OCI-LY7 (cell line): ENCODE data around the gene HEATR3. TPM values are rescaled to one million over a fixed set of nuclear protein-coding genes. Genes with fewer than 3 reads are reported as not detected.

Source experiments
- BruUV-seq: library from RNA; stranded (reverse); fragments of 400-500 nt; replicated peaks from 2 replicates; lab custom pipeline; 2021; lab: Mats Ljungman, UMichigan
- CTCF ChIA-PET: fragments of 300-600 bp; sonication (Branson Sonifier 250); formaldehyde crosslinking; loops from one replicate; lab custom pipeline; 2022; ENCODE audit warnings: antibody characterized with exemption; ENCODE audit not compliant: unreplicated experiment; lab: Charles Lee
- POLR2A ChIA-PET: fragments of 300-600 bp; sonication (Branson Sonifier 250); formaldehyde crosslinking; loops from one replicate; lab custom pipeline; 2022; ENCODE audit warnings: antibody characterized with exemption; lab: Charles Lee
- DNase-seq: peaks from one replicate; pipeline ENCODE4 v3.0.0-alpha.2; 2015; ENCODE audit warnings: low spot score
- H2AFZ ChIP-seq: fragments of 200-600 bp; sonication (generic), shearing (Covaris generic); 2 replicates; pipeline ENCODE4 v1.6.1; 2014; ENCODE audit warnings: mild to moderate bottlenecking, antibody characterized with exemption, low read length, moderate library complexity
- H3K27ac ChIP-seq: fragments of 200-600 bp; sonication (generic); 2 replicates; pipeline ENCODE4 v1.5.1; 2014; ENCODE audit warnings: mixed run types, low read depth, mild to moderate bottlenecking, moderate library complexity, low read length, inconsistent platforms; ENCODE audit not compliant: poor library complexity, severe bottlenecking
- H3K36me3 ChIP-seq: fragments of 200-600 bp; sonication (generic); 2 replicates; pipeline ENCODE4 v1.6.1; 2014; ENCODE audit warnings: mild to moderate bottlenecking, antibody characterized with exemption, low read length, moderate library complexity, mixed read lengths; ENCODE audit not compliant: insufficient read depth
- H3K4me1 ChIP-seq: fragments of 200-600 bp; sonication (generic); 2 replicates; pipeline ENCODE4 v1.5.1; 2014; ENCODE audit warnings: mild to moderate bottlenecking, low read length; ENCODE audit not compliant: insufficient read depth, poor library complexity, severe bottlenecking
- H3K4me2 ChIP-seq: fragments of 200-600 bp; sonication (generic); 2 replicates; pipeline ENCODE4 v1.6.1; 2014; ENCODE audit warnings: mild to moderate bottlenecking, low read length
- H3K4me3 ChIP-seq: fragments of 200-600 bp; sonication (generic); 2 replicates; pipeline ENCODE4 v1.5.1; 2014; ENCODE audit warnings: mild to moderate bottlenecking, low read depth, low read length; ENCODE audit not compliant: poor library complexity, severe bottlenecking
- H3K79me2 ChIP-seq: fragments of 200-600 bp; sonication (generic); 2 replicates; pipeline ENCODE4 v1.6.1; 2016; ENCODE audit warnings: low read depth, mild to moderate bottlenecking, low read length, moderate library complexity, mixed read lengths; ENCODE audit not compliant: insufficient read depth
- H3K9me2 ChIP-seq: fragments of 200-600 bp; sonication (generic); 2 replicates; pipeline ENCODE4 v1.6.1; 2016; ENCODE audit warnings: mild to moderate bottlenecking, low read length, mixed read lengths; ENCODE audit not compliant: insufficient read depth
- H3K9me3 ChIP-seq: fragments of 200-600 bp; sonication (generic); 2 replicates; pipeline ENCODE4 v1.6.1; 2014; ENCODE audit warnings: mild to moderate bottlenecking, mixed run types, low read length, mixed read lengths
- H4K20me1 ChIP-seq: fragments of 200-600 bp; sonication (generic); 2 replicates; pipeline ENCODE4 v1.6.1; 2014; ENCODE audit warnings: mild to moderate bottlenecking, antibody characterized with exemption, low read length, moderate library complexity, mixed read lengths; ENCODE audit not compliant: insufficient read depth
- EZH2phosphoT487 ChIP-seq: fragments of 200-600 bp; sonication (generic); IDR thresholded peaks from 2 replicates; pipeline ENCODE4 v1.6.1; 2018; ENCODE audit warnings: low read depth, borderline replicate concordance, mild to moderate bottlenecking, mixed run types, antibody characterized with exemption, low read length, moderate library complexity, mixed read lengths
- intact Hi-C: fragments of 100-400 bp; cut with micrococcal nuclease; formaldehyde crosslinking; loops from one replicate; pipeline ENCODE4 v1.10.0; 2022; ENCODE audit not compliant: unreplicated experiment
- total RNA-seq, 2 experiments: library from RNA; depleted of rRNA in 1 of 2; stranded (reverse); fragments of >200 nt in 1 of 2; shearing (Covaris generic) in 1 of 2; gene quantifications; 2 replicates each; pipeline ENCODE4 v1.2.3, GENCODE V29; 2014 to 2022
- TF ChIP-seq, protein P1 (sequence below): fragments of 200-600 bp; sonication (generic); conservative IDR thresholded peaks from 2 replicates; pipeline ENCODE4 v1.5.1; 2014; ENCODE audit warnings: mild to moderate bottlenecking, antibody characterized with exemption, low read length, moderate library complexity, mixed read lengths

HEATR3 gene
- total RNA-seq, 2 experiments from 2014 or later, result 34.2 to 50.6 TPM

DNA sequence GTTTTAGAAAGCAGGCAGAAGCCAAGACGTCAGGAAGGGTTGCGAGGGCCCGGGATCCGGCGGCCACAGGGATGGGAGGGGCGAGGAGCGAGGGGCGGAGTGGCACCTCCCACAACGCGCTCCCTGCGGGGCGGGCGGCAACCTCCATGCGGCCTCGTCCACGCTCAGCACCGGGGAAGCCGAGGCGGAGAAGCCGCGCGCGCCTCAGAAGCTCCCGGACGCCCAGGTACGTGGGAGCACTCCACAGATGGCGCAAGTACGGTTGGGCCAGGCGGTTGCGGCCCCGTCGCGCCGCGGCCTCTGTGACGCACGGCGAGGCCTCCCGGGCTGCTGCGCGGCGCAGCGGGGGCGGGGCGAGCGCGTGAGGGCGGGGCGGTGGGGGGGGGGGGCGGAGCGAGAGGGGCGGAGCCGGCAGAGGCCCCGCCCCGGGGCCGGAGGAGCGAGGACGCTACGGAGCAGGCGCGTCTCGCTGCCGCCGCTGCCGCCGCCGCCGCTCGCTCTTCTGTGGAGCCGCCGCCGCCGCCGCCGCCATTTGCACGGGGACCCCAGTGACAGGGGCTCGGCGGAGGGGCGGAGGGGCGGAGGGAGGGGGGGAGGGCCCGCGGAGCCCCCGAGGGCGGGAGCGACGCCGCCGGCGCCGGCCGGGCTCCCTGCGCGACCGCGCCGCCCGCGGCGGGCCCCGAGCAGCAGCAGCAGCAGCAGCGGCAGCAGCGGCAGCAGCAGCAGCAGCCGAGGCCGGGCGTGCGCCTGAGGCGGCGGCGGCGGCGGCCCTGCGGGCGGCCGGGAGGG, 87.2 kb downstream of the HEATR3 start, which contains the start of gene TENT4B:
TSS of gene TENT4B (plus strand) at position 500 of the 789 bp plus-strand sequence. CDS start 316 bp downstream, outside the sequence.
- peaks cover 27% of the 10 kb centered on the region for H3K4me1 ChIP-seq
- H3K9me2 ChIP-seq, result no peaks in the 10 kb centered on the region
- no peak for TF ChIP-seq EZH2phosphoT487
- H3K79me2 ChIP-seq, result peaks cover 34% of the 10 kb centered on the region; the same call in 1 of the 2 replicates
- intact Hi-C loops, result loop anchor here (2.0 to 5.0 kb wide), 4 partner anchors 59 to 214 kb away; partner anchors contain the start of genes BRD7 and CNEP1R1
- no peaks in the 10 kb centered on the region for H3K36me3 ChIP-seq
- H2AFZ ChIP-seq, result peak within 1 kb of the TSS; percentile 93
- no TSS peak for BruUV-seq
- H3K27ac ChIP-seq, result peak within 1 kb of the TSS; percentile 73
- ChIA-PET CTCF (no interaction called here), POLR2A (interaction anchor here (1.3 to 1.8 kb wide), 2 partner anchors 12 to 86 kb away, joined by 6 read pairs; partner anchors contain the start of gene HEATR3)
- H4K20me1 ChIP-seq, result peaks cover 9% of the 10 kb centered on the region; the same call in 1 of the 2 replicates
- DNase-seq, result peak; percentile 83
- H3K9me3 ChIP-seq, result no peaks in the 10 kb centered on the region
- H3K4me3 ChIP-seq, result peak within 1 kb of the TSS; percentile 95
- H3K4me2 ChIP-seq, result peak within 1 kb of the TSS; percentile 91

DNA sequence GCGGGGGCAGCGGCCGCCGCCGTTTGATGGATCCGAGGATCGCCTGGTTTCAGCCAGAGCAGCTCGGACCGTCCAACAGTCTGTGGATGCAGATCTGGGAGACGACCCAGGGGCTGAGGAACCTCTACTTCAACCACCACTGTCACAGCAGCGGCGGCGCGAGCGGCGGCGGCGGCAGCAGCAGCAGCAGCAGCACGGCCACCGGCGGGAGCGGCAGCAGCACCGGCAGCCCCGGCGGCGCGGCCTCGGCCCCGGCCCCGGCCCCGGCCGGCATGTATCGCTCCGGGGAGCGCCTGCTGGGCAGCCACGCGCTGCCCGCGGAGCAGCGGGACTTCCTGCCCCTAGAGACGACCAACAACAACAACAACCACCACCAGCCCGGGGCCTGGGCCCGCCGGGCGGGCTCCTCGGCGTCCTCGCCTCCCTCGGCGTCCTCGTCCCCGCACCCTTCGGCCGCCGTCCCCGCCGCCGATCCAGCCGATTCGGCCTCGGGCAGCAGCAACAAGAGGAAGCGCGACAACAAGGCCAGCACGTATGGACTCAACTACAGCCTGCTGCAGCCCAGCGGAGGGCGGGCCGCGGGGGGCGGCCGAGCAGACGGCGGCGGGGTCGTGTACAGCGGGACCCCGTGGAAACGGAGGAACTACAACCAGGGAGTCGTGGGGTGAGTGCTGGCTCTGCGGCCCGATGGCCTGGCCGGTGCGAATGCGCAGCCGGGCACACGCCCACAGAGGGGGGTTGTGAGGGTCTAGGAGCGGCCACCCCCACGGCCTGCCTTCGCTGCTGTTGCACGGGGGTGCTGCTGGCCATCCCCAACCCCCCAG, 88.0 kb downstream of the HEATR3 start:
- BruUV-seq, result no TSS peak
- intact Hi-C loops, result loop anchor here (2.0 to 5.0 kb wide), 4 partner anchors 58 to 213 kb away; partner anchors contain the start of genes BRD7 and CNEP1R1
- DNase-seq, result no peak

More for the DNA sequence above, 88.0 kb downstream of the HEATR3 start:
- no peaks in the 10 kb centered on the region for H3K9me2 ChIP-seq
- no peaks in the 10 kb centered on the region for H3K36me3 ChIP-seq
- peak overlapping the region; percentile 95 for H3K4me3 ChIP-seq
- TF ChIP-seq, protein P1, sequence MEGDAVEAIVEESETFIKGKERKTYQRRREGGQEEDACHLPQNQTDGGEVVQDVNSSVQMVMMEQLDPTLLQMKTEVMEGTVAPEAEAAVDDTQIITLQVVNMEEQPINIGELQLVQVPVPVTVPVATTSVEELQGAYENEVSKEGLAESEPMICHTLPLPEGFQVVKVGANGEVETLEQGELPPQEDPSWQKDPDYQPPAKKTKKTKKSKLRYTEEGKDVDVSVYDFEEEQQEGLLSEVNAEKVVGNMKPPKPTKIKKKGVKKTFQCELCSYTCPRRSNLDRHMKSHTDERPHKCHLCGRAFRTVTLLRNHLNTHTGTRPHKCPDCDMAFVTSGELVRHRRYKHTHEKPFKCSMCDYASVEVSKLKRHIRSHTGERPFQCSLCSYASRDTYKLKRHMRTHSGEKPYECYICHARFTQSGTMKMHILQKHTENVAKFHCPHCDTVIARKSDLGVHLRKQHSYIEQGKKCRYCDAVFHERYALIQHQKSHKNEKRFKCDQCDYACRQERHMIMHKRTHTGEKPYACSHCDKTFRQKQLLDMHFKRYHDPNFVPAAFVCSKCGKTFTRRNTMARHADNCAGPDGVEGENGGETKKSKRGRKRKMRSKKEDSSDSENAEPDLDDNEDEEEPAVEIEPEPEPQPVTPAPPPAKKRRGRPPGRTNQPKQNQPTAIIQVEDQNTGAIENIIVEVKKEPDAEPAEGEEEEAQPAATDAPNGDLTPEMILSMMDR, result no peak
- TF ChIP-seq EZH2phosphoT487, result no peak
- peaks cover 9% of the 10 kb centered on the region; the same call in 1 of the 2 replicates for H4K20me1 ChIP-seq
- H3K4me1 ChIP-seq, result peaks cover 27% of the 10 kb centered on the region
- peaks cover 39% of the 10 kb centered on the region; the same call in 1 of the 2 replicates for H3K79me2 ChIP-seq
- H3K9me3 ChIP-seq, result no peaks in the 10 kb centered on the region
- peak overlapping the region; percentile 91 for H3K4me2 ChIP-seq
- no peak overlapping the region for H2AFZ ChIP-seq
- POLR2A ChIA-PET, result no interaction called here
- CTCF ChIA-PET, result no interaction called here
- H3K27ac ChIP-seq, result no peak overlapping the region
